ENCODE data around the gene LYG2. TPM values are rescaled to one million over a fixed set of nuclear protein-coding genes. Genes with fewer than 3 reads are reported as not detected.

The LYG2 gene
- total RNA-seq, 1 experiment from 2014 or later: not detected

- H2BK120ac ChIP-seq (ENCODE audit: low read depth, low read length, poor library complexity, severe bottlenecking): no peak overlapping the region
- H2BK15ac ChIP-seq (ENCODE audit: low read depth, low read length): no peak overlapping the region
- Mint-ChIP-seq H3K27ac (no peak overlapping the region), H3K4me3 (no peak overlapping the region), H3K27me3 (ENCODE audit: low read depth) (peaks cover 4% of the 10 kb centered on the region), H3K36me3 (ENCODE audit: insufficient read depth in 1 of 3, low read depth in 3 of 3) (no peaks in the 10 kb centered on the region), H3K9me3 (peaks cover 3 to 8% of the 10 kb centered on the region in 2 experiments; a peak in 4 of 5 replicates), H3K4me1 (no peaks in the 10 kb centered on the region)
- H2AK5ac ChIP-seq (ENCODE audit: insufficient read length, low read length): no peak overlapping the region
- no peaks in the 10 kb centered on the region for H3K79me2 ChIP-seq (ENCODE audit: insufficient read depth, low read length)
- no peak for DNase-seq
- H3K27ac ChIP-seq (ENCODE audit: insufficient read length, low read depth, low read length): no peak overlapping the region
- no peak overlapping the region for H2AFZ ChIP-seq (ENCODE audit: low read length)
- H3K23ac ChIP-seq (ENCODE audit: insufficient read length, low read depth, low read length): no peak overlapping the region
- no peak overlapping the region for H4K8ac ChIP-seq (replicated peaks; ENCODE audit: insufficient read length, low read depth, low read length)
- H2BK20ac ChIP-seq (ENCODE audit: low read depth, low read length, poor library complexity, severe bottlenecking): no peak overlapping the region
- H3K79me1 ChIP-seq (ENCODE audit: insufficient read depth, low read depth, low read length, poor library complexity, severe bottlenecking): no peaks in the 10 kb centered on the region
- H2BK5ac ChIP-seq (ENCODE audit: insufficient read length, low read length): no peak overlapping the region
- no peak overlapping the region for H3K18ac ChIP-seq (ENCODE audit: insufficient read length, low read depth, low read length)
- H3T11ph ChIP-seq (ENCODE audit: low read length): no peak overlapping the region
- no peaks in the 10 kb centered on the region for H3K4me1 ChIP-seq (ENCODE audit: insufficient read depth, low read length)
- H3K23me2 ChIP-seq (ENCODE audit: insufficient read length, low read depth, low read length, poor library complexity, severe bottlenecking): no peaks in the 10 kb centered on the region
- WGBS (ENCODE audit: extremely low coverage, insufficient read length, low lambda C conversion rate): no CpG with 5 or more reads among the region's 2 CpGs
- no peak overlapping the region for H3K14ac ChIP-seq (ENCODE audit: insufficient read depth, low read length)
- TF ChIP-seq CTCF (conservative IDR thresholded peaks at IDR 0.05): no peak
- H3K4ac ChIP-seq (ENCODE audit: low read depth, low read length): no peak overlapping the region
- H3K56ac ChIP-seq (ENCODE audit: insufficient read length, low read depth, low read length): no peak overlapping the region
- no peak overlapping the region for H2BK12ac ChIP-seq (ENCODE audit: insufficient read length, low read depth, low read length)
- H3K9ac ChIP-seq (ENCODE audit: extremely low read depth, insufficient read length, low read length): no peak overlapping the region
- H4K91ac ChIP-seq (ENCODE audit: insufficient read length, low read depth, low read length): no peak overlapping the region
- no peaks in the 10 kb centered on the region for H4K20me1 ChIP-seq (ENCODE audit: control insufficient read depth, insufficient read depth, insufficient read length)
- H3K4me2 ChIP-seq (ENCODE audit: insufficient read depth, insufficient read length, low read length): no peak overlapping the region
- H3K27me3 ChIP-seq (ENCODE audit: insufficient read depth, low read length): no peaks in the 10 kb centered on the region
- no peaks in the 10 kb centered on the region for H3K9me3 ChIP-seq (ENCODE audit: control insufficient read depth, low read depth, low read length)
- H4K5ac ChIP-seq (ENCODE audit: insufficient read length, low read depth, low read length): no peak overlapping the region
These were observed 4.7 kb upstream of the LYG2 start for GRCh38 chr2:99260184-99260583.
